GM21723 (cell line): ENCODE results near the gene RGS6.

Source experiments
- ATAC-seq: cut with Tn5 transposase; IDR thresholded peaks from one replicate; pipeline ENCODE4 v1.9.1; 2021; ENCODE audit warnings: mild to moderate bottlenecking, moderate library complexity; ENCODE audit not compliant: unreplicated experiment

The RGS6 gene

GRCh38 chr14:72519543-72519942, 587.3 kb downstream of the RGS6 start:
- ATAC-seq = peak; percentile 14

- no peak for ATAC-seq
These were observed 588.8 kb downstream of the RGS6 start for GRCh38 chr14:72521045-72521444.

- ATAC-seq = no peak
These were observed 589.9 kb downstream of the RGS6 start for GRCh38 chr14:72521968-72522741.

GRCh38 chr14:72522847-72523246, 590.6 kb downstream of the RGS6 start:
- ATAC-seq = no peak

- no peak for ATAC-seq
These were observed 591.4 kb downstream of the RGS6 start for GRCh38 chr14:72523424-72524294.

- no peak for ATAC-seq
These were observed 592.0 kb downstream of the RGS6 start for GRCh38 chr14:72524295-72524629.

- no peak for ATAC-seq
These were observed 593.1 kb downstream of the RGS6 start for GRCh38 chr14:72525087-72525915.

GRCh38 chr14:72527591-72527990, 595.4 kb downstream of the RGS6 start:
- no peak for ATAC-seq

- ATAC-seq = no peak
These were observed 596.0 kb downstream of the RGS6 start for GRCh38 chr14:72528059-72528862.

- no peak for ATAC-seq
These were observed 596.6 kb downstream of the RGS6 start for GRCh38 chr14:72528863-72529175.

- ATAC-seq = no peak
These were observed 600.6 kb downstream of the RGS6 start for GRCh38 chr14:72532686-72533454.

- ATAC-seq = peak; percentile 70
These were observed 603.3 kb downstream of the RGS6 start for GRCh38 chr14:72535485-72535884.

- ATAC-seq = no peak
These were observed 606.2 kb downstream of the RGS6 start for GRCh38 chr14:72538387-72538786.

GRCh38 chr14:72539661-72540315, 607.6 kb downstream of the RGS6 start:
- ATAC-seq = no peak

GRCh38 chr14:72540836-72541235, 608.6 kb downstream of the RGS6 start:
- no peak for ATAC-seq

GRCh38 chr14:72541546-72541945, 609.3 kb downstream of the RGS6 start:
- ATAC-seq = no peak

- ATAC-seq = no peak
These were observed 611.1 kb downstream of the RGS6 start for GRCh38 chr14:72543341-72543740.

GRCh38 chr14:72544615-72545387, 612.6 kb downstream of the RGS6 start:
- ATAC-seq = no peak
